ENCODE measurements around the gene SYNE1.

The SYNE1 gene

GRCh38 chr6:152420696-152421095, 216.5 kb downstream of the SYNE1 start:
- no peaks in the 10 kb centered on the region for H3K9me3 ChIP-seq (ENCODE audit: insufficient read depth, low read depth, low read length)
- no peak overlapping the region for H3K9ac ChIP-seq (ENCODE audit: low read length)
- no peak overlapping the region for H2BK12ac ChIP-seq (ENCODE audit: low read length)
- H3K4ac ChIP-seq (ENCODE audit: low read depth, low read length) = no peak overlapping the region
- no peak overlapping the region for H3K14ac ChIP-seq (ENCODE audit: low read length)
- DNase-seq = no peak
- no peak overlapping the region for H4K12ac ChIP-seq (ENCODE audit: low read depth, low read length)
- no peak overlapping the region for H2BK120ac ChIP-seq (ENCODE audit: insufficient read depth, low read length, poor library complexity)
- H3K36me3 ChIP-seq (ENCODE audit: control insufficient read depth in 1 of 2, insufficient read depth in 2 of 2, low read length in 2 of 2) = no peaks in the 10 kb centered on the region
- no peak overlapping the region for H3K18ac ChIP-seq (ENCODE audit: low read length)
- no peaks in the 10 kb centered on the region for H3K4me1 ChIP-seq (ENCODE audit: control insufficient read depth in 1 of 2, insufficient read depth in 2 of 2, low read length in 2 of 2)
- H3K4me2 ChIP-seq (ENCODE audit: low read length) = no peak overlapping the region
- no peak overlapping the region for H3K4me3 ChIP-seq (ENCODE audit: low read depth, low read length)
- no peak overlapping the region for H2AK5ac ChIP-seq (ENCODE audit: low read length)
- H3K79me1 ChIP-seq (ENCODE audit: low read length) = no peaks in the 10 kb centered on the region
- no peak overlapping the region for H2AFZ ChIP-seq (ENCODE audit: insufficient read depth, low read length, poor library complexity)
- H3K23ac ChIP-seq (ENCODE audit: low read length) = no peak overlapping the region
- H3K27me3 ChIP-seq (ENCODE audit: insufficient read depth, low read length) = no peaks in the 10 kb centered on the region
- no peak overlapping the region for H3K27ac ChIP-seq (ENCODE audit: low read depth, low read length)
- no peak overlapping the region for H4K91ac ChIP-seq (ENCODE audit: low read depth, low read length)
- H4K8ac ChIP-seq (ENCODE audit: low read depth, low read length) = no peak overlapping the region
- H2BK5ac ChIP-seq (ENCODE audit: low read depth, low read length, poor library complexity) = no peak overlapping the region
- no peaks in the 10 kb centered on the region for H3K79me2 ChIP-seq (ENCODE audit: control insufficient read depth, insufficient read depth, low read length, poor library complexity)

GRCh38 chr6:152418551-152418950, 218.6 kb downstream of the SYNE1 start:
- Histone ChIP-seq H2BK120ac (ENCODE audit: insufficient read depth, low read length, poor library complexity) (no peak overlapping the region), H3K4me1 (ENCODE audit: control insufficient read depth in 1 of 2, insufficient read depth in 2 of 2, low read length in 2 of 2) (no peaks in the 10 kb centered on the region), H3K36me3 (ENCODE audit: control insufficient read depth in 1 of 2, insufficient read depth in 2 of 2, low read length in 2 of 2) (no peaks in the 10 kb centered on the region), H2BK5ac (ENCODE audit: low read depth, low read length, poor library complexity) (no peak overlapping the region), H3K4me3 (ENCODE audit: low read depth, low read length) (no peak overlapping the region), H2AFZ (ENCODE audit: insufficient read depth, low read length, poor library complexity) (no peak overlapping the region), H3K79me1 (ENCODE audit: low read length) (no peaks in the 10 kb centered on the region), H3K4ac (ENCODE audit: low read depth, low read length) (no peak overlapping the region), H3K27ac (ENCODE audit: low read depth, low read length) (no peak overlapping the region), H3K14ac (ENCODE audit: low read length) (no peak overlapping the region), H3K27me3 (ENCODE audit: insufficient read depth, low read length) (no peaks in the 10 kb centered on the region), H3K9me3 (ENCODE audit: insufficient read depth, low read depth, low read length) (no peaks in the 10 kb centered on the region), H3K79me2 (ENCODE audit: control insufficient read depth, insufficient read depth, low read length, poor library complexity) (no peaks in the 10 kb centered on the region), H3K4me2 (ENCODE audit: low read length) (no peak overlapping the region), H3K9ac (ENCODE audit: low read length) (no peak overlapping the region), H4K8ac (ENCODE audit: low read depth, low read length) (no peak overlapping the region), H3K18ac (ENCODE audit: low read length) (no peak overlapping the region), H2AK5ac (ENCODE audit: low read length) (no peak overlapping the region), H4K12ac (ENCODE audit: low read depth, low read length) (no peak overlapping the region), H4K91ac (ENCODE audit: low read depth, low read length) (no peak overlapping the region), H3K23ac (ENCODE audit: low read length) (no peak overlapping the region), H2BK12ac (ENCODE audit: low read length) (no peak overlapping the region)
- DNase-seq = no peak

GRCh38 chr6:152416652-152417051, 220.5 kb downstream of the SYNE1 start:
- H3K18ac ChIP-seq (ENCODE audit: low read length) = no peak overlapping the region
- no peak overlapping the region for H2BK12ac ChIP-seq (ENCODE audit: low read length)
- H3K79me2 ChIP-seq (ENCODE audit: control insufficient read depth, insufficient read depth, low read length, poor library complexity) = no peaks in the 10 kb centered on the region
- no peak overlapping the region for H4K12ac ChIP-seq (ENCODE audit: low read depth, low read length)
- WGBS (ENCODE audit: extremely low coverage, insufficient coverage, insufficient read length) = no CpG with 5 or more reads among the region's 8 CpGs
- no peak overlapping the region for H2BK120ac ChIP-seq (ENCODE audit: insufficient read depth, low read length, poor library complexity)
- no peak overlapping the region for H2AFZ ChIP-seq (ENCODE audit: insufficient read depth, low read length, poor library complexity)
- H4K91ac ChIP-seq (ENCODE audit: low read depth, low read length) = no peak overlapping the region
- DNase-seq = no peak
- H3K4ac ChIP-seq (ENCODE audit: low read depth, low read length) = no peak overlapping the region
- no peaks in the 10 kb centered on the region for H3K4me1 ChIP-seq (ENCODE audit: control insufficient read depth in 1 of 2, insufficient read depth in 2 of 2, low read length in 2 of 2)
- no peaks in the 10 kb centered on the region for H3K27me3 ChIP-seq (ENCODE audit: insufficient read depth, low read length)
- H2AK5ac ChIP-seq (ENCODE audit: low read length) = no peak overlapping the region
- no peak overlapping the region for H2BK5ac ChIP-seq (ENCODE audit: low read depth, low read length, poor library complexity)
- no peak overlapping the region for H3K14ac ChIP-seq (ENCODE audit: low read length)
- no peak overlapping the region for H3K27ac ChIP-seq (ENCODE audit: low read depth, low read length)
- H3K4me2 ChIP-seq (ENCODE audit: low read length) = no peak overlapping the region
- no peak overlapping the region for H3K4me3 ChIP-seq (ENCODE audit: low read depth, low read length)
- no peaks in the 10 kb centered on the region for H3K36me3 ChIP-seq (ENCODE audit: control insufficient read depth in 1 of 2, insufficient read depth in 2 of 2, low read length in 2 of 2)
- H3K9me3 ChIP-seq (ENCODE audit: insufficient read depth, low read depth, low read length) = no peaks in the 10 kb centered on the region
- H3K79me1 ChIP-seq (ENCODE audit: low read length) = no peaks in the 10 kb centered on the region
- no peak overlapping the region for H4K8ac ChIP-seq (ENCODE audit: low read depth, low read length)
- H3K9ac ChIP-seq (ENCODE audit: low read length) = no peak overlapping the region
- no peak overlapping the region for H3K23ac ChIP-seq (ENCODE audit: low read length)

GRCh38 chr6:152404936-152405595, 232.1 kb downstream of the SYNE1 start:
- Histone ChIP-seq H3K9ac (ENCODE audit: low read length) (no peak overlapping the region), H4K8ac (ENCODE audit: low read depth, low read length) (peak overlapping the region; percentile 10), H3K4me3 (ENCODE audit: low read depth, low read length) (no peak overlapping the region), H3K27me3 (ENCODE audit: insufficient read depth, low read length) (no peaks in the 10 kb centered on the region), H3K36me3 (ENCODE audit: control insufficient read depth in 1 of 2, insufficient read depth in 2 of 2, low read length in 2 of 2) (no peaks in the 10 kb centered on the region), H3K79me1 (ENCODE audit: low read length) (no peaks in the 10 kb centered on the region), H3K4me2 (ENCODE audit: low read length) (no peak overlapping the region), H3K9me3 (ENCODE audit: insufficient read depth, low read depth, low read length) (no peaks in the 10 kb centered on the region), H3K14ac (ENCODE audit: low read length) (no peak overlapping the region), H2AFZ (ENCODE audit: insufficient read depth, low read length, poor library complexity) (no peak overlapping the region), H3K4ac (ENCODE audit: low read depth, low read length) (no peak overlapping the region), H3K18ac (ENCODE audit: low read length) (no peak overlapping the region), H4K12ac (ENCODE audit: low read depth, low read length) (no peak overlapping the region), H3K23ac (ENCODE audit: low read length) (no peak overlapping the region), H2BK5ac (ENCODE audit: low read depth, low read length, poor library complexity) (no peak overlapping the region), H2BK12ac (ENCODE audit: low read length) (no peak overlapping the region), H2BK120ac (ENCODE audit: insufficient read depth, low read length, poor library complexity) (no peak overlapping the region), H4K91ac (ENCODE audit: low read depth, low read length) (no peak overlapping the region), H3K79me2 (ENCODE audit: control insufficient read depth, insufficient read depth, low read length, poor library complexity) (no peaks in the 10 kb centered on the region), H3K27ac (ENCODE audit: low read depth, low read length) (no peak overlapping the region), H3K4me1 (ENCODE audit: control insufficient read depth in 1 of 2, insufficient read depth in 2 of 2, low read length in 2 of 2) (peaks cover 0 to 2% of the 10 kb centered on the region in 2 experiments), H2AK5ac (ENCODE audit: low read length) (no peak overlapping the region)
- peak; percentile 38 to 41 for DNase-seq
- WGBS (ENCODE audit: extremely low coverage, insufficient coverage, insufficient read length) = no CpG with 5 or more reads among the region's 6 CpGs

Data from trophoblast cell (in vitro differentiated cells and primary cell).